ENCODE data around the gene PRICKLE3.
"Not testable (repeated sequence)": the region's sequence is repeated elsewhere in the genome, so short reads cannot be mapped to it uniquely, and the experiment has no call there.

The PRICKLE3 gene

GRCh38 chrX:49155900-49156837, 30.0 kb downstream of the PRICKLE3 start:
- peak; percentile 88 for DNase-seq (ENCODE audit: low spot score)

DNA sequence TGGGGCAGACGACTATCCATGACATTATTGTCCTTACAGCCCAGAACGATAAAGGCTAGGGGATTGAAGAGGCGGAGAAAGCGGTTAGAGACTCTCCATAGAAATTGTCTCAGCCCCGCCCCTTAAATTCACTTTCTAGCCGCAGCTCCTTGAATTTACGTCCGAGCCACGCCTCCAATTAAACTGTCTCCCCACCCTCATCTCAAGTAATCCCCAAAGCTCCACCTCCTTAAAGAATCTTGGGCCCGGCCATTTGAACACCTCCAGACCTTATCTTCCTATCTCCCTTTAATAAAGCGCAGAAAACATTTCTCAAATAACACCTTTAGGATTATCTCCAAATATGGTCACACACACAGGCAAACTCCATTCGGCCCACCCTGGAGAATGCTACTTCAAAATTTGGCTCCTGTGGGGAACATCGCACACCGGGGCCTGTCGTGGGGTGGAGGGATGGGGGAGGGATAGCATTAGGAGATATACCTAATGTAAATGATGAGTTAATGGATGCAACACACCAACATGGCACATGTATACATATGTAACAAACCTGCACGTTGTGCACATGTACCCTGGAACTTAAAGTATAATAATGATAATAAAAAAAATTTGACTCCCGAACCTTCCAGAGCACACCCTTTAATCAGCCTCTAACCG, 30.8 kb downstream of the PRICKLE3 start:
- DNase-seq (ENCODE audit: low spot score): peak; percentile 34

- DNase-seq (ENCODE audit: low spot score): no peak
Measured at GRCh38 chrX:49153467-49153866, 32.7 kb downstream of the PRICKLE3 start.

- not testable (repeated sequence) for DNase-seq (ENCODE audit: low spot score)
Measured at GRCh38 chrX:49149291-49149690, 36.9 kb downstream of the PRICKLE3 start.

- not testable (repeated sequence) for DNase-seq (ENCODE audit: low spot score)
Measured at GRCh38 chrX:49148390-49149100, 37.6 kb downstream of the PRICKLE3 start.

DNA sequence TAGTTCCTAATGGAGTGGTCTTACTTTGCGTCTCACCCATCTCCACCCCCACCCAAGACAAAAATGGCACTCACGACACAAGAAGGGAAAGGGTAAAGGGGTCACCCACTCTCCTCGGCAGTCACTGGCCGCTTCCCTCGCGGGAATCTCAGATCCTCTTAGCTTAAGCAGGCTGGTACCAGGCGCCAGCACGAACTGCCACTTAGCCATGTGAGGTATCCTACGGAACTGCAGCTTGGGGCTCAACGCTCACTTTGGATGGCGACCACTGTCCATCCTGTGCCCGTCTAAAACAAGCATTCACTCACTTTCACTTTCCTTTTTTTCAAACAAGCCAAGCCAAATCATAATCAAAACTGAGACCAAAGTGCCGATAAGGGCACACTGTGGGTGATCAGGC, 38.2 kb downstream of the PRICKLE3 start:
- no peak for DNase-seq (ENCODE audit: low spot score)

DNA sequence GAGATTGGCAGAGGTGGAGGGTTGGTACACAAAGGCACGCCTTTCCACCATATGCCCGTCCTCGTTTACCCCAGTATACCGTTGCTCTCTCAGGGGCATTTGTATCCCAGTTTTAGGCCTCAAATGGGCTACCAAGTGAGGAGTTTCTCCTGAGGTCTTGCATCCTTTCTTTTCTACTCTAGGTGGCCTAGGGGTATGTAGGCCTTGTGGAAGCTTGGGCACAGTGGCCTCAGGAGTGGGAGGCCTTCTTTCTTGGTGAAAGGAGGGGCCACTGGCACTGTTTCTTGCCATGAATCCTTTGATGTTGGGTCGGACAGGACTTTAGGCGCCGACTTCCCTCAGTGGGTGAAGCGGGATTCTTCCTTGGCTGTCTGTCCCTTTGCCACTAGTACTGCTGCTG, 38.9 kb downstream of the PRICKLE3 start:
- DNase-seq (ENCODE audit: low spot score): no peak

DNA sequence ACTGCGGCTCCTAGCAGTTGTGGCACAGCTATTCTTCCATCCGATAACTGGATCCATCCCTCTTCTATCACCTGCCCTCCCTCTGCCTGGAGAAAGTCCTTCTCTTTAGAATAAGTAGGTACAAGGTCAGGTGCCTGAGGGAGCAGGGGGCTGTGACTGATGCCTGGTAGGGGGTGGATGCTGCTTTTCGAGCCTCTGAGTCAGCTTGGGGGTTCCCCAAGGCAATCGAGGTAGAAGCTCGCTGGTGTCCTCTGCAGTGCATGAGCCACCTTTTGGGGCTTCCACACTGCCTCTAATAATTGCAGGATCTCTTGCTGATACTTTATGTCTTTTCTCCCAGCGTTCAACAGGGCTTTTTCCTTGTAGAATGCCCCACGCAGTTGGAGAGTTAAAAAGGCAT, 43.0 kb downstream of the PRICKLE3 start:
- not testable (repeated sequence) for DNase-seq (ENCODE audit: low spot score)

GRCh38 chrX:49142264-49142663, 43.9 kb downstream of the PRICKLE3 start:
- not testable (repeated sequence) for DNase-seq (ENCODE audit: low spot score)

- DNase-seq (ENCODE audit: low spot score): no peak
Measured at GRCh38 chrX:49139713-49140112, 46.5 kb downstream of the PRICKLE3 start.

GRCh38 chrX:49137492-49137891, 48.7 kb downstream of the PRICKLE3 start:
- no peak for DNase-seq (ENCODE audit: low spot score)

- no peak for DNase-seq (ENCODE audit: low spot score)
Measured at GRCh38 chrX:49133759-49134158, 52.4 kb downstream of the PRICKLE3 start.

DNA sequence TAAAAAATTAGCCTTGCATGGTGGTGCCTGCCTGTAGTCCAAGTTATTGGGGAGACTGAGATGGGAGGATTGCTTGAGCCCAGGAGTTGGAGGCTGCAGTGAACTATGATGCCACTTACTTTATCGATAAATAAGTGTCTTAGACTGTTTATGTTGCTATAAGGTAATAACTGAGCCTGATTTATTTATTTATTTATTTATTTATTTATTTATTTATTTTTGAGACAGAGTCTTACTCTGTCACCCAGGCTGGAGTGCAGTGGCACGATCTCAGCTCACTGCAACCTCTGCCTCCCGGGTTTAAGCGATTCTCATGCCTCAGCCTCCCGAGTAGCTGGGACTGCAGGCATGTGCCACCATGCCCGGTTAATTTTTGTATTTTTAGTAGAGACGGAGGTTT, 53.9 kb downstream of the PRICKLE3 start:
- not testable (repeated sequence) for DNase-seq (ENCODE audit: low spot score)

DNA sequence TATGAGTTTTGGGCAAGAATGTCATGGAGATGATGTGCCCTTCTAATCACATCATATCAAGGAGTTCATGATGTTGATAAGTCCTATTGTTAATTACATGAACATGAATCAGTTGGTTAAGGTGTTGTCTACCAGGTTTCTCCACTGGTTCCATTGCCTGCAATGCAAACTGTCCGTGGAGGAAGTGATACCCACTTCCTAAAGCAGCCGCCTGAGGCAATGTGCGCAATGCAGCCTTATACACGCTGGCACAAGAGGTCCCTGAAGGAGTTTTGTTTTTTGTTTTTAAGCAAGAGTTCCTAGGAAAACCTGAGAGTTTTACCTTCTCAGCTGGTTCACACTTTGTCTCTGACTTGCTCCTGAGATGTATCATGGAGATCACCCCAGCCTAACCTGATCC, 56.7 kb downstream of the PRICKLE3 start:
- no peak for DNase-seq (ENCODE audit: low spot score)

DNA sequence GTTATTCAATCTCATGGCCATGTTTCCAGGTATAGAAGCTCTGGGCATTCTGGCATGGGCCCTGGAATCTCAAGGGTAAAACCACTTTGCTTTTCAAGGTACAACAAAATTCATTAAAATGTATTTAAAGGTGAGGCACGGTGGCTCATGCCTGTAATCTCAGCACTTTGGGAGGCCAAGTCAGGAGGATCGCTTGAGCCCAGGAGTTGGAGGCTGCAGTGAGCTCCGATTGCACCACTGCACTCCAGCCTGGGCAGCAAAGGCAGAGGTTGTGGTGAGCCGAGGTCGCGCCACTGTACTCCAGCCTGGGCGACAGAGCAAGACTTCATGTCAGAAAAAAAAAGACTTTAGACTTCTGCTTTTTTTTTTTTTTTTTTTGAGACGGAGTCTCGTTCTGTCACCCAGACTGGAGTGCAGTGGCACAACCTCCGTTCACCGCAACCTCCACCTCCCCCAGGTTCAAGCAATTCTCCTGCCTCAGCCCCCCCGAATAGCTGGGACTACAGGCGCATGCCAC, 58.4 kb downstream of the PRICKLE3 start:
- not testable (repeated sequence) for DNase-seq (ENCODE audit: low spot score)
